Measurements from ENCODE around the gene GIMD1. TPM values are rescaled to one million over a fixed set of nuclear protein-coding genes. Genes with fewer than 3 reads are reported as not detected.

Gene GIMD1
- total RNA-seq, 4 donors from 2014 or later = not detected

- WGBS, 2 donors (ENCODE audit: low coverage in 1 of 2) = 72 to 79% methylated on average over 2 of the region's 2 CpGs
- H3K4me3 ChIP-seq = no peak overlapping the region
- TF ChIP-seq CTCF (IDR thresholded peaks at IDR 0.05) = no peak
- TF ChIP-seq POLR2A (IDR thresholded peaks at IDR 0.05) = no peak
- TF ChIP-seq EP300 (IDR thresholded peaks at IDR 0.05) = no peak
- TF ChIP-seq POLR2AphosphoS5 (IDR thresholded peaks at IDR 0.05) = no peak
- H3K27ac ChIP-seq = no peak overlapping the region
- no peaks in the 10 kb centered on the region for H3K36me3 ChIP-seq
- H3K4me1 ChIP-seq = no peaks in the 10 kb centered on the region
- no peak for ATAC-seq
- H3K9me3 ChIP-seq = peaks cover 0 to 39% (median 1%) of the 10 kb centered on the region in 3 donors
- no peaks in the 10 kb centered on the region for H3K27me3 ChIP-seq
Observed at GRCh38 chr4:106395582-106395981, 27.0 kb upstream of the GIMD1 start.

- no peaks in the 10 kb centered on the region for H3K9me3 ChIP-seq
- ATAC-seq = no peak
- H3K4me3 ChIP-seq = no peak overlapping the region
- no peaks in the 10 kb centered on the region for H3K4me1 ChIP-seq
- no peak overlapping the region for H3K27ac ChIP-seq
- TF ChIP-seq EP300 (IDR thresholded peaks at IDR 0.05) (no peak), POLR2AphosphoS5 (IDR thresholded peaks at IDR 0.05) (no peak), CTCF (IDR thresholded peaks at IDR 0.05) (no peak), POLR2A (IDR thresholded peaks at IDR 0.05) (no peak)
- no peaks in the 10 kb centered on the region for H3K27me3 ChIP-seq
- no CpG with 5 or more reads among the region's 6 CpGs for WGBS, 2 donors (ENCODE audit: low coverage in 1 of 2)
- H3K36me3 ChIP-seq = no peaks in the 10 kb centered on the region
Observed at GRCh38 chr4:106385853-106386393, 17.3 kb upstream of the GIMD1 start.

- 100% methylated on average over 1 of the region's 3 CpGs for WGBS, 2 donors (ENCODE audit: low coverage in 1 of 2)
- ATAC-seq = no peak
- Histone ChIP-seq H3K27me3 (no peaks in the 10 kb centered on the region), H3K27ac (no peak overlapping the region), H3K9me3 (no peaks in the 10 kb centered on the region), H3K36me3 (no peaks in the 10 kb centered on the region), H3K4me3 (no peak overlapping the region), H3K4me1 (no peaks in the 10 kb centered on the region)
- TF ChIP-seq EP300 (IDR thresholded peaks at IDR 0.05) (no peak), POLR2A (IDR thresholded peaks at IDR 0.05) (no peak), CTCF (IDR thresholded peaks at IDR 0.05) (no peak), POLR2AphosphoS5 (IDR thresholded peaks at IDR 0.05) (no peak)
Observed at GRCh38 chr4:106384878-106385277, 16.3 kb upstream of the GIMD1 start.

GRCh38 chr4:106380179-106380578 lies 11.6 kb upstream of the GIMD1 start:
- H3K27me3 ChIP-seq = no peaks in the 10 kb centered on the region
- TF ChIP-seq CTCF (IDR thresholded peaks at IDR 0.05) (no peak), EP300 (IDR thresholded peaks at IDR 0.05) (no peak), POLR2AphosphoS5 (IDR thresholded peaks at IDR 0.05) (no peak), POLR2A (IDR thresholded peaks at IDR 0.05) (no peak)
- H3K4me3 ChIP-seq = no peak overlapping the region
- no peaks in the 10 kb centered on the region for H3K36me3 ChIP-seq
- H3K27ac ChIP-seq = no peak overlapping the region
- no peaks in the 10 kb centered on the region for H3K9me3 ChIP-seq
- no peaks in the 10 kb centered on the region for H3K4me1 ChIP-seq
- ATAC-seq = no peak

GRCh38 chr4:106373026-106373425 lies 4.4 kb upstream of the GIMD1 start:
- no peak overlapping the region for H3K27ac ChIP-seq
- WGBS, 2 donors (ENCODE audit: low coverage in 1 of 2) = 57 to 61% methylated on average over 3 of the region's 3 CpGs
- peaks cover 4% of the 10 kb centered on the region for H3K27me3 ChIP-seq
- no peak for TF ChIP-seq CTCF (IDR thresholded peaks at IDR 0.05)
- no peak for TF ChIP-seq EP300 (IDR thresholded peaks at IDR 0.05)
- TF ChIP-seq POLR2AphosphoS5 (IDR thresholded peaks at IDR 0.05) = no peak
- no peak for TF ChIP-seq POLR2A (IDR thresholded peaks at IDR 0.05)
- no peaks in the 10 kb centered on the region for H3K9me3 ChIP-seq
- no peaks in the 10 kb centered on the region for H3K36me3 ChIP-seq
- H3K4me1 ChIP-seq = no peaks in the 10 kb centered on the region
- no peak for ATAC-seq
- H3K4me3 ChIP-seq = no peak overlapping the region

Data from gastroesophageal sphincter (tissue), 4 donors.